Progenitor cell of endocrine pancreas (in vitro differentiated cells): ENCODE measurements around the gene S100A8. TPM values are rescaled to one million over a fixed set of nuclear protein-coding genes. Genes with fewer than 3 reads are reported as not detected.

Experiments
- DNase-seq: peaks from one replicate; pipeline ENCODE4 v3.0.0; 2021; ENCODE audit warnings: low spot score; ENCODE audit not compliant: unreplicated experiment
- H3K27ac Mint-ChIP-seq: 2 replicates; pipeline ENCODE4 v1.8.0; 2021; ENCODE audit warnings: mild to moderate bottlenecking, moderate library complexity, mixed read lengths
- H3K27me3 Mint-ChIP-seq: 2 replicates; pipeline ENCODE4 v1.8.0; 2021; ENCODE audit warnings: mixed read lengths
- H3K36me3 Mint-ChIP-seq: 2 replicates; pipeline ENCODE4 v1.8.0; 2022; ENCODE audit warnings: mixed read lengths; ENCODE audit not compliant: insufficient read depth
- H3K4me1 Mint-ChIP-seq: 2 replicates; pipeline ENCODE4 v1.8.0; 2021; ENCODE audit warnings: low read depth, mixed read lengths
- H3K4me3 Mint-ChIP-seq: 2 replicates; pipeline ENCODE4 v1.8.0; 2021; ENCODE audit warnings: low read depth, mild to moderate bottlenecking, moderate library complexity, mixed read lengths
- H3K9me3 Mint-ChIP-seq: 2 replicates; pipeline ENCODE4 v1.8.0; 2021; ENCODE audit warnings: low read depth, mixed read lengths
- CTCF ChIP-seq: fragments of 200-600 bp; sonication (generic); IDR thresholded peaks from one replicate; pipeline ENCODE4 v1.5.0; 2021; ENCODE audit warnings: antibody characterized with exemption, mild to moderate bottlenecking; ENCODE audit not compliant: unreplicated experiment
- total RNA-seq: library from RNA; stranded (reverse); gene quantifications from 2 replicates; pipeline ENCODE4 v1.2.1, GENCODE V29; 2021

The S100A8 gene
- total RNA-seq, 1 donor from 2014 or later: not detected

DNA sequence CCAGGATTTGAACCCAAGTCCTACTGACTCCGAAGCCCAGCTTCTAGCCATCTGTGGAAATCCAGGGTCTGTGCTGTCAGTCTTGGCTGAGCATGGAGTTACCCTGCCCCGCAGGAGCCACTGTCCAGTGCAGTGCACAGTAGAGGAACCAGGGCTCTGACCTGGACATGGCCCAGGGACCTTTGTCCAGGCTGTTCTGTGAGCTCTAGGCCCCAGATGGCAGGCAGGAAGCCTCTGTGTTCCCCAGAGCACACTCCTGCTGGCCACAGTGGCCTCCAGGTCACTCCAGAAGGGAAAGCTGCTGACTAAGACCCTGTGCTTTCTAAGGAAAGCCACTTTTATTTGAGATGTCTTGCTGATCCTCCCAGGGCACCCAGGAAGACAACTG, 39.3 kb upstream of the S100A8 start:
- no peak overlapping the region for H3K27ac Mint-ChIP-seq
- no peaks in the 10 kb centered on the region for H3K36me3 Mint-ChIP-seq
- H3K4me1 Mint-ChIP-seq: no peaks in the 10 kb centered on the region
- DNase-seq: no peak
- H3K27me3 Mint-ChIP-seq: peaks cover 24% of the 10 kb centered on the region
- H3K4me3 Mint-ChIP-seq: no peak overlapping the region
- no peak for TF ChIP-seq CTCF
- H3K9me3 Mint-ChIP-seq: no peaks in the 10 kb centered on the region

GRCh38 chr1:153429266-153430165, 38.6 kb upstream of the S100A8 start:
- no peaks in the 10 kb centered on the region for H3K4me1 Mint-ChIP-seq
- no peak for DNase-seq
- no peak overlapping the region for H3K27ac Mint-ChIP-seq
- no peak for TF ChIP-seq CTCF
- peaks cover 28% of the 10 kb centered on the region for H3K27me3 Mint-ChIP-seq
- H3K9me3 Mint-ChIP-seq: no peaks in the 10 kb centered on the region
- no peak overlapping the region for H3K4me3 Mint-ChIP-seq
- H3K36me3 Mint-ChIP-seq: no peaks in the 10 kb centered on the region

GRCh38 chr1:153428791-153429190, 37.9 kb upstream of the S100A8 start:
- no peak overlapping the region for H3K4me3 Mint-ChIP-seq
- no peak for TF ChIP-seq CTCF
- H3K9me3 Mint-ChIP-seq: no peaks in the 10 kb centered on the region
- DNase-seq: no peak
- H3K4me1 Mint-ChIP-seq: no peaks in the 10 kb centered on the region
- peaks cover 31% of the 10 kb centered on the region for H3K27me3 Mint-ChIP-seq
- no peaks in the 10 kb centered on the region for H3K36me3 Mint-ChIP-seq
- no peak overlapping the region for H3K27ac Mint-ChIP-seq

GRCh38 chr1:153428073-153428638, 37.3 kb upstream of the S100A8 start:
- DNase-seq: no peak
- no peaks in the 10 kb centered on the region for H3K9me3 Mint-ChIP-seq
- TF ChIP-seq CTCF: no peak
- H3K4me1 Mint-ChIP-seq: no peaks in the 10 kb centered on the region
- peak overlapping the region; percentile 5 for H3K27ac Mint-ChIP-seq
- H3K36me3 Mint-ChIP-seq: no peaks in the 10 kb centered on the region
- peaks cover 29% of the 10 kb centered on the region for H3K27me3 Mint-ChIP-seq
- no peak overlapping the region for H3K4me3 Mint-ChIP-seq

GRCh38 chr1:153426809-153427208, 35.9 kb upstream of the S100A8 start:
- no peak for DNase-seq
- Mint-ChIP-seq H3K4me1 (no peaks in the 10 kb centered on the region), H3K4me3 (no peak overlapping the region), H3K27ac (no peak overlapping the region), H3K27me3 (peaks cover 29% of the 10 kb centered on the region), H3K9me3 (no peaks in the 10 kb centered on the region), H3K36me3 (no peaks in the 10 kb centered on the region)
- no peak for TF ChIP-seq CTCF
